Endothelial cell of umbilical vein (primary cell): ENCODE results near the gene TBL3. TPM values are rescaled to one million over a fixed set of nuclear protein-coding genes. Genes with fewer than 3 reads are reported as not detected.
"Not testable (repeated sequence)": the region's sequence is repeated elsewhere in the genome, so short reads cannot be mapped to it uniquely, and the experiment has no call there.

ENCODE experiments used
- BruUV-seq: library from RNA; stranded (reverse); fragments of 400-500 nt; replicated peaks from 2 replicates; lab custom pipeline; 2021; lab: Mats Ljungman, UMichigan
- CTCF ChIA-PET: fragments of 300-600, 350-600 bp; sonication (Branson Sonifier 250); formaldehyde crosslinking; loops from one replicate; lab custom pipeline; 2021; ENCODE audit warnings: antibody characterized with exemption, inconsistent platforms; lab: Charles Lee
- POLR2A ChIA-PET: fragments of 300-600, 350-600 bp; sonication (Branson Sonifier 250); formaldehyde crosslinking; loops from one replicate; lab custom pipeline; 2021; ENCODE audit warnings: antibody characterized with exemption, inconsistent platforms; lab: Charles Lee
- DNase-seq: peaks from one replicate; pipeline ENCODE4 v3.0.0-alpha.2; 2011; ENCODE audit warnings: low read depth, low spot score
- FAIRE-seq: peaks from 2 replicates; lab custom pipeline; 2011; peaks lifted over from hg19 to GRCh38; lab: Jason Lieb, UNC
- H2AFZ ChIP-seq: 2 replicates; pipeline ENCODE4 v1.6.0; 2012; ENCODE audit warnings: low read depth, low read length, control low read depth, inconsistent platforms
- H3K27ac ChIP-seq: 2 replicates; pipeline ENCODE4 v1.5.1; 2011; ENCODE audit warnings: low read depth, mild to moderate bottlenecking, control low read depth, low read length, moderate library complexity; ENCODE audit not compliant: insufficient read depth
- H3K27me3 ChIP-seq, 2 experiments: 2 replicates each; pipeline versions ENCODE4 v1.6.0 to v1.6.1; 2011; ENCODE audit warnings: low read length in 2 of 2, mixed read lengths in 1 of 2; ENCODE audit not compliant: control insufficient read depth in 2 of 2, insufficient read depth in 2 of 2
- H3K36me3 ChIP-seq, 2 experiments: 2 replicates in 1 of 2; 3 replicates in 1 of 2; pipeline ENCODE4 v1.5.1; 2011; ENCODE audit warnings: low read length in 2 of 2, mild to moderate bottlenecking in 1 of 2, moderate library complexity in 1 of 2; ENCODE audit not compliant: control insufficient read depth in 2 of 2, insufficient read depth in 2 of 2; ENCODE audit errors: extremely low read depth in 1 of 2
- H3K4me1 ChIP-seq: 3 replicates; pipeline ENCODE4 v1.5.1; 2011; ENCODE audit warnings: mild to moderate bottlenecking, low read length; ENCODE audit not compliant: control insufficient read depth, insufficient read depth; ENCODE audit errors: extremely low read depth
- H3K4me2 ChIP-seq: 2 replicates; pipeline ENCODE4 v1.6.1; 2011; ENCODE audit warnings: low read length, control low read depth, mixed read lengths; ENCODE audit not compliant: insufficient read depth
- H3K4me3 ChIP-seq, 3 experiments: fragments of 200-600 bp in 1 of 3; sonication (generic), shearing (Covaris generic) in 1 of 3; replicated peaks in 1 of 3; 2 replicates each; pipeline ENCODE4 v1.5.1; 2011 to 2016; ENCODE audit warnings: control low read depth in 3 of 3, low read length in 3 of 3, mild to moderate bottlenecking in 2 of 3, inconsistent platforms in 1 of 3, low read depth in 1 of 3, moderate library complexity in 1 of 3; ENCODE audit not compliant: insufficient read depth in 1 of 3
- H3K79me2 ChIP-seq: 2 replicates; pipeline ENCODE4 v1.6.0; 2012; ENCODE audit warnings: low read length, inconsistent platforms; ENCODE audit not compliant: control insufficient read depth, insufficient read depth
- H3K9ac ChIP-seq: replicated peaks from 2 replicates; pipeline ENCODE3; 2011; ENCODE audit warnings: low read length, control low read depth; ENCODE audit not compliant: insufficient read depth; ENCODE audit errors: extremely low read depth
- H3K9me1 ChIP-seq: replicated peaks from 3 replicates; pipeline ENCODE4 v1.6.0; 2011; ENCODE audit warnings: mild to moderate bottlenecking, low read length; ENCODE audit not compliant: control insufficient read depth, insufficient read depth; ENCODE audit errors: extremely low read depth
- H3K9me3 ChIP-seq: replicated peaks from 2 replicates; pipeline ENCODE4 v1.5.1; 2012; ENCODE audit warnings: low read length, inconsistent platforms; ENCODE audit not compliant: control insufficient read depth, insufficient read depth
- H4K20me1 ChIP-seq: replicated peaks from 2 replicates; pipeline ENCODE3; 2011; ENCODE audit warnings: mild to moderate bottlenecking, low read length; ENCODE audit not compliant: control insufficient read depth, insufficient read depth; ENCODE audit errors: extremely low read depth
- JUN ChIP-seq: IDR thresholded peaks from 2 replicates; pipeline ENCODE4 v1.6.1; 2011; ENCODE audit warnings: borderline replicate concordance, low read depth; ENCODE audit not compliant: insufficient read length, insufficient read depth
- POLR2A ChIP-seq: IDR thresholded peaks from 2 replicates; pipeline ENCODE4 v1.6.1; 2012; ENCODE audit warnings: low read depth, mild to moderate bottlenecking, control low read depth, low read length
- POLR2AphosphoS5 ChIP-seq: IDR thresholded peaks from 2 replicates; pipeline ENCODE4 v1.6.1; 2012; ENCODE audit warnings: low read depth, mild to moderate bottlenecking, control low read depth, low read length, moderate library complexity; ENCODE audit not compliant: insufficient read depth
- dilution Hi-C: fragments of 300-500 bp; cut with MboI; formaldehyde crosslinking; loops from one replicate; pipeline ENCODE4 v1.15.0; 2019; ENCODE audit warnings: low sequenced_read_pairs; ENCODE audit not compliant: extremely low pct_ligation_motif_present
- intact Hi-C: fragments of 100-400 bp; cut with micrococcal nuclease; formaldehyde crosslinking; loops from one replicate; pipeline ENCODE4 v1.10.0; 2022
- polyA plus RNA-seq, 4 experiments: library from polyadenylated mRNA; depleted of rRNA in 3 of 4; stranded (reverse) in 3 of 4; unstranded in 1 of 4; fragments of >200 nt; gene quantifications; 2 replicates each; pipeline versions ENCODE4 v1.2.1 to v1.2.3, GENCODE V29; 2011 to 2012; ENCODE audit warnings: missing spikeins in 1 of 4
- total RNA-seq: library from RNA; stranded (reverse); gene quantifications from 2 replicates; pipeline ENCODE4 v1.2.3, GENCODE V29; 2021

Gene TBL3
- total and polyA plus RNA-seq, 2 donors (not counting 3 experiments of a cell fraction or from before 2014, with no cell fraction given) = 42.2 to 77.1 TPM

- H3K9me3 ChIP-seq = no peaks in the 10 kb centered on the region
- DNase-seq (no peak), FAIRE-seq (no peak)
- CTCF ChIA-PET = interaction anchor here (1.5 kb wide), 1 partner anchor 11 kb away, joined by 3 read pairs; the partner anchor contains the start of gene RPS2
- H3K27ac ChIP-seq = no peak overlapping the region
- intact Hi-C loops = no loop called here
- TF ChIP-seq JUN (no peak), POLR2AphosphoS5 (no peak), POLR2A (no peak)
- no peak overlapping the region for H3K4me2 ChIP-seq
- no peaks in the 10 kb centered on the region for H3K4me1 ChIP-seq
- no TSS peak for BruUV-seq
- H2AFZ ChIP-seq = no peak overlapping the region
- H3K9ac ChIP-seq = no peak overlapping the region
- H4K20me1 ChIP-seq = no peaks in the 10 kb centered on the region
- no peaks in the 10 kb centered on the region for H3K79me2 ChIP-seq
- dilution Hi-C loops = no loop called here
- no peaks in the 10 kb centered on the region for H3K27me3 ChIP-seq
- POLR2A ChIA-PET = no interaction called here
- no peak overlapping the region for H3K4me3 ChIP-seq
- H3K9me1 ChIP-seq = no peaks in the 10 kb centered on the region
- H3K36me3 ChIP-seq = no peaks in the 10 kb centered on the region
Observed at GRCh38 chr16:1953734-1954133, 18.1 kb upstream of the TBL3 start.

DNA sequence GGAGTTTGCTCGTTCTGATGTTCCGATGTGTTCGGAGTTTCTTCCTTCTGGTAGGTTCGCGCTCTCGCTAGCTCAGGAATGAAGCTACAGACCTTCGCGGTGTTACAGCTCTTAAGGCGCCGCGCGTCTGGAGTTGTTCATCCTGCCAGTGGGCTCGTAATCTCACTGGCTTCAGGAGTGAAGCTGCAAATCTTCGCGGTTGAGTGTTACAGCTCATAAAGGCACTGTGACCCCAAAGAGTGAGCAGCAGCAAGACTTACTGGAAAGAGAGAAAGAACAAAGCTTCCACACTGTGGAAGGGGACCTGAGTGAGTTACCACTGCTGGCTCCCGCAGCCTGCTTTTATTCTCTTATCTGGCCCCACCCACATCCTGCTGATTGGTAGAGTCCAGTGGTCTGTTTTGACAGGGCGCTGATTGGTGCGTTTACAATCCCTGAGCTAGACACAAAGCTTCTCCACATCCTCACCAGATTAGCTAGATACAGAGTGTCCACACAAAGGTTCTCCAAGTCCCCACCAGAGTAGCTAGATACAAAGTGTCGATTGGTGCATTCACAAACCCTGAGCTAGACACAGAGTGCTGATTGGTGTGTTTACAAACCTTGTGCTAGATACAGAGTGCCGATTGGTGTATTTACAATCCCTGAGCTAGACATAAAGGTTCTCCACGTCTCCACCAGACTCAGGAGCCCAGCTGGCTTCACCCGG is 14.3 kb upstream of the TBL3 start:
- H3K4me2 ChIP-seq, POLR2A ChIA-PET, H3K9ac ChIP-seq, H2AFZ ChIP-seq, H3K9me1 ChIP-seq, BruUV-seq, dilution Hi-C loops, H4K20me1 ChIP-seq, H3K36me3 ChIP-seq, H3K27ac ChIP-seq, intact Hi-C loops, H3K4me3 ChIP-seq, H3K4me1 ChIP-seq, DNase-seq, CTCF ChIA-PET, H3K9me3 ChIP-seq, H3K27me3 ChIP-seq, FAIRE-seq: not testable (repeated sequence)
- H3K79me2 ChIP-seq = peaks cover 19% of the 10 kb centered on the region

DNA sequence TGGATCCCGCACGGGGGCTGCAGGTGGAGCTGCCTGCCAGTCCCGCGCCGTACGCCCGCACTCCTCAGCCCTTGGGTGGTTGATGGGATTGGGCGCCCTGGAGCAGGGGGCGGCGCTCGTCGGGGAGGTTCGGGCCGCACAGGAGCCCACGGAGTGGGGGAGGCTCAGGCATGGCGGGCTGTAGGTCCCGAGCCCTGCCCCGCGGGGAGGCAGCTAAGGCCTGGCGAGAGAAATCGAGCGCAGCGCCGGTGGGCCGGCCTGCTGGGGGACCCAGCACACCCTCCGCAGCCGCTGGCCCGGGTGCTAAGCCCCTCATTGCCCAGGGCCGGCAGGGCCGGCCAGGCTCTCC is 13.7 kb upstream of the TBL3 start:
- POLR2A ChIA-PET, H2AFZ ChIP-seq, H3K9me1 ChIP-seq, intact Hi-C loops, FAIRE-seq, H3K27ac ChIP-seq, CTCF ChIA-PET, H4K20me1 ChIP-seq, H3K4me3 ChIP-seq, H3K27me3 ChIP-seq, H3K4me2 ChIP-seq, dilution Hi-C loops, H3K9me3 ChIP-seq, DNase-seq, H3K9ac ChIP-seq, BruUV-seq: not testable (repeated sequence)
- H3K79me2 ChIP-seq = peaks cover 24% of the 10 kb centered on the region
- peaks cover 11% of the 10 kb centered on the region for H3K4me1 ChIP-seq
- H3K36me3 ChIP-seq = peaks cover 8 to 13% of the 10 kb centered on the region in 2 experiments
